H1 (cell line): ENCODE results near the gene ANKUB1. TPM values are rescaled to one million over a fixed set of nuclear protein-coding genes. Genes with fewer than 3 reads are reported as not detected.

Experiments used
- CTCF ChIA-PET: fragments of 300-600 bp; sonication (Branson Sonifier 250); formaldehyde crosslinking; loops from one replicate; lab custom pipeline; 2021; ENCODE audit not compliant: partially characterized antibody; lab: Charles Lee
- POLR2A ChIA-PET: fragments of 300-600 bp; sonication (Branson Sonifier 250); formaldehyde crosslinking; loops from one replicate; lab custom pipeline; 2021; ENCODE audit warnings: inconsistent platforms; ENCODE audit not compliant: partially characterized antibody; lab: Charles Lee
- DNase-seq, 2 experiments: peaks; one replicate each; pipeline versions ENCODE4 v3.0.0 to v3.0.0-alpha.2; 2010 to 2022; ENCODE audit warnings: low spot score in 2 of 2, low read depth in 1 of 2, mixed read lengths in 1 of 2
- FAIRE-seq: peaks from 2 replicates; lab custom pipeline; 2011; peaks lifted over from hg19 to GRCh38; lab: Jason Lieb, UNC
- H2AFZ ChIP-seq: 2 replicates; pipeline ENCODE4 v1.8.1; 2012; ENCODE audit warnings: low read length, inconsistent platforms
- H2AK5ac ChIP-seq: 2 replicates; pipeline ENCODE4 v1.6.1; 2013; ENCODE audit warnings: low read depth, low read length
- H2BK120ac ChIP-seq: replicated peaks from 2 replicates; pipeline ENCODE3; 2013; ENCODE audit warnings: low read depth, low read length, inconsistent platforms
- H2BK12ac ChIP-seq: 2 replicates; pipeline ENCODE4 v1.6.1; 2013; ENCODE audit warnings: low read depth, low read length
- H2BK15ac ChIP-seq: 2 replicates; pipeline ENCODE4 v1.6.1; 2013; ENCODE audit warnings: low read length
- H2BK20ac ChIP-seq: 2 replicates; pipeline ENCODE4 v1.6.1; 2013; ENCODE audit warnings: low read length
- H2BK5ac ChIP-seq: 2 replicates; pipeline ENCODE4 v1.6.1; 2013; ENCODE audit warnings: low read depth, low read length
- H3K14ac ChIP-seq: 2 replicates; pipeline ENCODE4 v1.6.1; 2013; ENCODE audit warnings: inconsistent platforms; ENCODE audit not compliant: insufficient read length
- H3K18ac ChIP-seq: 2 replicates; pipeline ENCODE4 v1.6.1; 2013; ENCODE audit warnings: low read length; ENCODE audit errors: extremely low read depth
- H3K23ac ChIP-seq: 2 replicates; pipeline ENCODE4 v1.6.1; 2013; ENCODE audit warnings: inconsistent platforms; ENCODE audit not compliant: insufficient read length
- H3K23me2 ChIP-seq: 2 replicates; pipeline ENCODE4 v1.6.1; 2013; ENCODE audit warnings: low read depth, low read length
- H3K27ac ChIP-seq: 2 replicates; pipeline ENCODE4 v1.6.1; 2011; ENCODE audit warnings: low read depth, low read length, inconsistent platforms
- H3K27me3 ChIP-seq, 4 experiments: replicated peaks in 1 of 4; 1 replicate in 1 of 4; 2 replicates in 3 of 4; pipeline versions ENCODE4 v1.6.1 to v1.8.1; 2011 to 2013; ENCODE audit warnings: low read length in 3 of 4, mild to moderate bottlenecking in 3 of 4, inconsistent platforms in 2 of 4, mixed read lengths in 2 of 4, moderate library complexity in 1 of 4; ENCODE audit not compliant: control insufficient read depth in 3 of 4, insufficient read depth in 3 of 4; ENCODE audit errors: extremely low read depth in 1 of 4
- H3K36me3 ChIP-seq, 4 experiments: 2 replicates each; pipeline versions ENCODE4 v1.6.1 to v1.8.1; 2011 to 2013; ENCODE audit warnings: mild to moderate bottlenecking in 4 of 4, low read length in 3 of 4, moderate library complexity in 2 of 4, control low read depth in 1 of 4, inconsistent platforms in 1 of 4; ENCODE audit not compliant: insufficient read depth in 4 of 4, control insufficient read depth in 2 of 4
- H3K4ac ChIP-seq: replicated peaks from 2 replicates; pipeline ENCODE3; 2013; ENCODE audit warnings: low read length, low read depth, mixed read lengths, inconsistent platforms; ENCODE audit not compliant: insufficient read length
- H3K4me1 ChIP-seq, 4 experiments: replicated peaks in 1 of 4; 1 replicate in 1 of 4; 2 replicates in 3 of 4; pipeline versions ENCODE4 v1.6.1 to v1.8.1; 2011 to 2013; ENCODE audit warnings: low read length in 3 of 4, inconsistent platforms in 2 of 4, mixed read lengths in 1 of 4; ENCODE audit not compliant: insufficient read depth in 4 of 4, control insufficient read depth in 3 of 4
- H3K4me2 ChIP-seq, 2 experiments: 2 replicates each; pipeline versions ENCODE4 v1.6.1 to v1.8.1; 2011 to 2013; ENCODE audit warnings: low read depth in 2 of 2, low read length in 2 of 2, control low read depth in 1 of 2, inconsistent platforms in 1 of 2, mild to moderate bottlenecking in 1 of 2; ENCODE audit not compliant: insufficient read depth in 1 of 2
- H3K4me3 ChIP-seq, 4 experiments: fragments of 200-600, 300-600 bp in 1 of 4; sonication (generic), shearing (Covaris generic), sonication (Bioruptor Twin) in 1 of 4; 2 replicates each; pipeline versions ENCODE4 v1.5.1 to v1.8.1; 2011 to 2016; ENCODE audit warnings: low read length in 4 of 4, low read depth in 3 of 4, control low read depth in 2 of 4, inconsistent platforms in 2 of 4, mild to moderate bottlenecking in 2 of 4, mixed read lengths in 1 of 4, moderate library complexity in 1 of 4; ENCODE audit not compliant: insufficient read depth in 2 of 4; ENCODE audit errors: extremely low read depth in 1 of 4
- H3K56ac ChIP-seq: replicated peaks from 2 replicates; pipeline ENCODE3; 2013; ENCODE audit warnings: low read depth, mild to moderate bottlenecking, mixed read lengths, low read length, inconsistent platforms; ENCODE audit not compliant: insufficient read length
- H3K79me1 ChIP-seq: 2 replicates; pipeline ENCODE4 v1.6.1; 2013; ENCODE audit warnings: low read depth, low read length, control low read depth
- H3K79me2 ChIP-seq, 2 experiments: 2 replicates each; pipeline versions ENCODE4 v1.6.1 to v1.8.1; 2012 to 2013; ENCODE audit warnings: low read length in 2 of 2, mild to moderate bottlenecking in 2 of 2, inconsistent platforms in 1 of 2; ENCODE audit not compliant: insufficient read depth in 2 of 2, control insufficient read depth in 1 of 2
- H3K9ac ChIP-seq, 4 experiments: replicated peaks in 1 of 4; 1 replicate in 1 of 4; 2 replicates in 3 of 4; pipeline versions ENCODE4 v1.6.1 to v1.8.1; 2011 to 2013; ENCODE audit warnings: low read depth in 3 of 4, low read length in 3 of 4, control low read depth in 2 of 4, mild to moderate bottlenecking in 2 of 4, moderate library complexity in 2 of 4, inconsistent platforms in 1 of 4; ENCODE audit errors: extremely low read depth in 1 of 4
- H3K9me3 ChIP-seq, 2 experiments: 2 replicates each; pipeline versions ENCODE4 v1.6.1 to v1.8.1; 2012 to 2013; ENCODE audit warnings: mild to moderate bottlenecking in 2 of 2, moderate library complexity in 2 of 2, control low read depth in 1 of 2, inconsistent platforms in 1 of 2, low read depth in 1 of 2, low read length in 1 of 2, mixed read lengths in 1 of 2; ENCODE audit not compliant: insufficient read depth in 2 of 2
- H4K20me1 ChIP-seq, 2 experiments: replicated peaks in 1 of 2; 2 replicates each; pipeline versions ENCODE3 to v1.8.1; 2011 to 2013; ENCODE audit warnings: inconsistent platforms in 2 of 2, low read length in 2 of 2, mild to moderate bottlenecking in 1 of 2; ENCODE audit not compliant: insufficient read depth in 2 of 2, control insufficient read depth in 1 of 2
- H4K5ac ChIP-seq: 2 replicates; pipeline ENCODE4 v1.6.1; 2013; ENCODE audit warnings: low read length, low read depth, mixed read lengths, inconsistent platforms; ENCODE audit not compliant: insufficient read length
- H4K8ac ChIP-seq: 2 replicates; pipeline ENCODE4 v1.8.0; 2013; ENCODE audit warnings: mild to moderate bottlenecking, moderate library complexity, low read length, inconsistent platforms; ENCODE audit not compliant: insufficient read depth; ENCODE audit errors: extremely low read depth
- H4K91ac ChIP-seq: replicated peaks from 2 replicates; pipeline ENCODE3; 2013; ENCODE audit warnings: low read length, mixed read lengths, inconsistent platforms; ENCODE audit not compliant: insufficient read length
- HDAC2 ChIP-seq, 2 experiments: fragments of 300-600 bp in 1 of 2; sonication (generic) in 1 of 2; IDR thresholded peaks; 2 replicates each; pipeline ENCODE4 v1.6.1; 2011 to 2012; ENCODE audit warnings: low read depth in 2 of 2, low read length in 2 of 2, mild to moderate bottlenecking in 2 of 2, moderate library complexity in 2 of 2, borderline replicate concordance in 1 of 2, inconsistent platforms in 1 of 2
- SUZ12 ChIP-seq: fragments of 200-600 bp; sonication (generic); IDR thresholded peaks from 2 replicates; pipeline ENCODE4 v1.6.1; 2012; ENCODE audit warnings: mild to moderate bottlenecking, inconsistent platforms, low read length, moderate library complexity, mixed read lengths
- WGBS, 2 experiments: shearing (Covaris generic) in 1 of 2; methylation state at CpG; one replicate each; pipeline versions ENCODE4 v1.1.6 to v1.1.7; 2013 to 2015; ENCODE audit warnings: low lambda C conversion rate in 2 of 2, mixed read lengths in 2 of 2, inconsistent platforms in 1 of 2, low coverage in 1 of 2, missing lambda C conversion rate in 1 of 2; ENCODE audit not compliant: insufficient replicate concordance in 2 of 2, insufficient coverage in 1 of 2, insufficient read length in 1 of 2; ENCODE audit errors: extremely low coverage in 1 of 2, missing lambda C conversion rate in 1 of 2; 5-methylcytosine and 5-hydroxymethylcytosine counted together
- polyA plus RNA-seq, 7 experiments: library from polyadenylated mRNA; depleted of rRNA in 3 of 7; stranded (reverse) in 5 of 7; unstranded in 2 of 7; fragments of >200 nt in 5 of 7; fragments of 200-250 nt in 2 of 7; gene quantifications; 1 replicate in 5 of 7; 2 replicates in 1 of 7; 4 replicates in 1 of 7; pipeline versions ENCODE4 v1.2.1 to v1.2.3, GENCODE V29; 2011 to 2013; ENCODE audit warnings: missing spikeins in 2 of 7, mixed read lengths in 2 of 7
- total RNA-seq: library from RNA; stranded (reverse); fragmentation: NEBNext Ultra II Directional; extraction: Animal tissue kit (Norgen Biotek cat#: 25700); gene quantifications from 2 replicates; pipeline ENCODE4 v1.2.1, GENCODE V29; 2021

ANKUB1 gene
- total and polyA plus RNA-seq, 2 of the 8 experiments (the other 6 are each of a cell fraction or from before 2014, with no cell fraction given): not detected

DNA sequence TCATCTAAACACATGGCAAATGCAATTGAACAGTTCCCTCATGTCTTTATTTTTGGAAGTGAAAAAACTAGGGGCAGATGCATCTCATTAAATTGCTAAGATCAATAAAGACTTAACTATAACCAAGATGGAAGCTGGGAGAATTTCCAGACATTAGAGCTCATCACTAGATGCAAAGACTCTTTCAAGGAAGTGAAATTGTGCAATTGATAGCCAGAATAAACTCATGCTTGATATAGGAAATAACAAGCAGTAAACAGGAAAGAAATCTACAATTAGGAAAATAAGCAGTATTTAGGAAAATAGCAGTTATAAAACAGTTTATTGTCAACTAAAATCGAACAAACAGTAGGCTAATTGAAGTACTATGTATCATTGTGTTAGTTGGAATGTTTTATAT, 8.8 kb upstream of the ANKUB1 start:
- H2BK120ac ChIP-seq: no peak overlapping the region
- H3K27me3 ChIP-seq: no peaks in the 10 kb centered on the region
- no peak overlapping the region for H2BK15ac ChIP-seq
- H3K56ac ChIP-seq: no peak overlapping the region
- no peak overlapping the region for H4K5ac ChIP-seq
- H3K18ac ChIP-seq: no peak overlapping the region
- no peak overlapping the region for H3K4me3 ChIP-seq
- no peak overlapping the region for H3K14ac ChIP-seq
- no peak overlapping the region for H3K27ac ChIP-seq
- H2AFZ ChIP-seq: no peak overlapping the region
- no peaks in the 10 kb centered on the region for H3K79me2 ChIP-seq
- no peak overlapping the region for H2AK5ac ChIP-seq
- no peak overlapping the region for H2BK20ac ChIP-seq
- no peak overlapping the region for H3K4ac ChIP-seq
- TF ChIP-seq SUZ12 (no peak), HDAC2 (IDR thresholded peaks at IDR 0.05; ENCODE audit: borderline replicate concordance in 1 of 2, low read depth in 2 of 2, low read length in 2 of 2) (no peak)
- 76% methylated on average over 1 of the region's 1 CpG; no CpG with 5 or more reads in 1 of the 2 experiments for WGBS, 2 experiments
- H3K9ac ChIP-seq: no peak overlapping the region
- no peak overlapping the region for H2BK12ac ChIP-seq
- H3K36me3 ChIP-seq: no peaks in the 10 kb centered on the region
- H3K4me2 ChIP-seq: no peak overlapping the region
- FAIRE-seq (no peak), DNase-seq (no peak)
- H3K4me1 ChIP-seq: no peaks in the 10 kb centered on the region
- no peaks in the 10 kb centered on the region for H3K79me1 ChIP-seq
- H3K23me2 ChIP-seq: no peaks in the 10 kb centered on the region; the same call in 1 of the 2 replicates
- H4K91ac ChIP-seq: no peak overlapping the region
- no peaks in the 10 kb centered on the region for H4K20me1 ChIP-seq
- ChIA-PET CTCF (interaction anchor here (1.0 to 3.1 kb wide), 6 partner anchors 26 to 307 kb away, joined by 3 to 14 read pairs (median 4); no protein-coding TSS in a partner anchor), POLR2A (no interaction called here)
- H3K23ac ChIP-seq: no peak overlapping the region
- no peak overlapping the region for H4K8ac ChIP-seq
- H2BK5ac ChIP-seq: no peak overlapping the region
- H3K9me3 ChIP-seq: no peaks in the 10 kb centered on the region
